SU-DHL-6 (cell line): Measurements from ENCODE around the gene PPFIA4.

Source experiments
- H2AFZ ChIP-seq: fragments of 200-600 bp; sonication (generic); 2 replicates; pipeline ENCODE4 v1.6.1; 2014; ENCODE audit warnings: low read depth, mild to moderate bottlenecking, moderate library complexity, mixed read lengths, antibody characterized with exemption, low read length; ENCODE audit not compliant: severe bottlenecking
- H3F3A ChIP-seq: fragments of 200-600 bp; shearing (Covaris generic); 2 replicates; pipeline ENCODE4 v1.6.0; 2016; ENCODE audit warnings: antibody characterized with exemption, mild to moderate bottlenecking; ENCODE audit not compliant: insufficient read depth
- H3K27ac ChIP-seq: fragments of 200-600 bp; sonication (generic); 2 replicates; pipeline ENCODE4 v1.5.1; 2016; ENCODE audit warnings: low read depth, mild to moderate bottlenecking, low read length, moderate library complexity, mixed read lengths
- H3K27me3 ChIP-seq: fragments of 200-600 bp; sonication (generic), shearing (Covaris generic); 2 replicates; pipeline ENCODE4 v1.6.0; 2014; ENCODE audit warnings: mild to moderate bottlenecking, low read length
- H3K36me3 ChIP-seq: fragments of 200-600 bp; sonication (generic); 2 replicates; pipeline ENCODE4 v1.6.1; 2014; ENCODE audit warnings: mild to moderate bottlenecking, low read length, mixed read lengths
- H3K4me2 ChIP-seq: fragments of 300-600, 200-600 bp; shearing (Covaris generic), sonication (generic); 2 replicates; pipeline ENCODE4 v1.6.0; 2014; ENCODE audit warnings: low read length, low read depth, mild to moderate bottlenecking; ENCODE audit not compliant: poor library complexity, severe bottlenecking
- H3K4me3 ChIP-seq: fragments of 200-600 bp; sonication (generic); 2 replicates; pipeline ENCODE4 v1.5.1; 2014; ENCODE audit warnings: antibody characterized with exemption, low read length, mild to moderate bottlenecking, mixed read lengths; ENCODE audit not compliant: insufficient read depth, poor library complexity, severe bottlenecking
- H3K79me2 ChIP-seq: fragments of 200-600 bp; sonication (generic); 2 replicates; pipeline ENCODE4 v1.6.1; 2014; ENCODE audit warnings: mild to moderate bottlenecking, low read length, moderate library complexity; ENCODE audit not compliant: insufficient read depth
- H3K9ac ChIP-seq: fragments of 200-600 bp; sonication (generic); 2 replicates; pipeline ENCODE4 v1.7.0; 2014; ENCODE audit warnings: mild to moderate bottlenecking, low read length
- H3K9me2 ChIP-seq: fragments of 200-600 bp; sonication (generic); replicated peaks from 2 replicates; pipeline ENCODE4 v1.6.1; 2014; ENCODE audit warnings: low read length; ENCODE audit not compliant: insufficient read depth
- H3K9me3 ChIP-seq: fragments of 200-600 bp; sonication (generic); 2 replicates; pipeline ENCODE4 v1.6.1; 2014; ENCODE audit warnings: low read length, mixed read lengths; ENCODE audit not compliant: insufficient read depth
- H4K20me1 ChIP-seq: fragments of 200-600 bp; sonication (generic); 2 replicates; pipeline ENCODE4 v1.6.1; 2014; ENCODE audit warnings: low read depth, mild to moderate bottlenecking, antibody characterized with exemption, low read length, moderate library complexity, mixed read lengths
- CTCF ChIP-seq: fragments of 200-600 bp; sonication (generic); IDR thresholded peaks from one replicate; pipeline ENCODE4 v1.5.1; 2017; ENCODE audit warnings: antibody characterized with exemption, mild to moderate bottlenecking, low read length, moderate library complexity; ENCODE audit not compliant: insufficient read depth, poor library complexity, severe bottlenecking
- EZH2phosphoT487 ChIP-seq: fragments of 200-600 bp; sonication (generic), shearing (Covaris generic); conservative IDR thresholded peaks from 2 replicates; pipeline ENCODE4 v1.6.1; 2018; ENCODE audit warnings: mild to moderate bottlenecking, antibody characterized with exemption, low read length, moderate library complexity, mixed read lengths

The PPFIA4 gene

GRCh38 chr1:203026031-203026665 lies at the start of gene PPFIA4:
Gene PPFIA4, plus strand, starts transcription at chr1:203026491. Its CDS starts 12,518 bp downstream, at chr1:203039009.
- Histone ChIP-seq H3K9me2 (no peaks in the 10 kb centered on the region), H2AFZ (no peak within 1 kb of the TSS), H3K79me2 (no peaks in the 10 kb centered on the region), H4K20me1 (no peaks in the 10 kb centered on the region), H3K4me2 (peak within 1 kb of the TSS; percentile 42), H3K9ac (no peak within 1 kb of the TSS), H3K27me3 (no peaks in the 10 kb centered on the region), H3K9me3 (no peaks in the 10 kb centered on the region), H3F3A (peaks cover 21% of the 10 kb centered on the region; the same call in 1 of the 2 replicates), H3K4me3 (no peak within 1 kb of the TSS), H3K27ac (no peak within 1 kb of the TSS), H3K36me3 (peaks cover 15% of the 10 kb centered on the region)
- TF ChIP-seq CTCF: no peak
- TF ChIP-seq EZH2phosphoT487: no peak

DNA sequence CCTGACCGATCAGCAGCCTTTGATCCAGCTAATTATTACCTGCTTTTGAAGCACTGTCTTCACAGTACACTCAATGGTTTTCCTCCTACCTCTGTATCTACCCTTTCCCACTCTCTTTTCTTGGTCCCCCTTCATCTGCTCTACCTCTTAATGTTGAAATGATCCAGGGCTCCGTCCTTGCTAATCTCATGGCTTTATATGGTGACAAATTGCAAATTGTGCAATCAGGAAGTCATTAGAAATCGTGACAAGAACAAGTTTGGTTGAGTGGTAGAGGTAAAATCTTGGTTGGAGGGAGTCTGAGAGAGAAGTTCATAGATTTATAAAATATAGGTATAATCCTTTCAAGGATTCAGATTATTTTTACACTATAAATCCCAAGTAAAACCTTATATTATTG lies 49.7 kb upstream of the PPFIA4 start:
- Histone ChIP-seq H2AFZ (no peak overlapping the region), H3K27ac (no peak overlapping the region), H3K4me3 (no peak overlapping the region), H3K9me3 (no peaks in the 10 kb centered on the region), H3F3A (no peaks in the 10 kb centered on the region), H4K20me1 (no peaks in the 10 kb centered on the region), H3K4me2 (no peak overlapping the region), H3K9ac (no peak overlapping the region), H3K36me3 (no peaks in the 10 kb centered on the region), H3K9me2 (no peaks in the 10 kb centered on the region), H3K79me2 (no peaks in the 10 kb centered on the region), H3K27me3 (no peaks in the 10 kb centered on the region)
- TF ChIP-seq CTCF: no peak
- TF ChIP-seq EZH2phosphoT487: no peak

DNA sequence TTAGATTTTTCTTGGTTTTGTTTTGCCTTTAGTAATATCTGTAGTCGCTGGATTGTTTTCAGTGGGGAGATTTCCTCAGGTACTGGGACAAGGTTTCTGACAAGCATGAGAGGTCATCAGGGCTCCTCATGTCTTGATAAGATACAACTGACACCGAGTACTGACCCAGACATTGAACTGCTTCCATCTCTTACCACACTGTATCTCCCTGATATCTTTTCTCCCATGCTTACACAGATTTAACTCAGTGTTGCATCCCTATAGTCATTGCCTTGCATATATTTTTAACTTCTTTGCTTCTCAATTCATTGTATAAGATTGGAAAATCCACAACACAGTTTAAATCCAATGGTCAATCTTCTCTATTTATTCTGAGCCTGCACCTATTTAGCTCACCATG lies 46.8 kb upstream of the PPFIA4 start:
- Histone ChIP-seq H3K79me2 (no peaks in the 10 kb centered on the region), H3K36me3 (no peaks in the 10 kb centered on the region), H3K4me2 (no peak overlapping the region), H3K27ac (no peak overlapping the region), H3F3A (no peaks in the 10 kb centered on the region), H3K9ac (no peak overlapping the region), H3K9me2 (no peaks in the 10 kb centered on the region), H3K27me3 (no peaks in the 10 kb centered on the region), H3K4me3 (no peak overlapping the region), H2AFZ (no peak overlapping the region), H3K9me3 (no peaks in the 10 kb centered on the region), H4K20me1 (no peaks in the 10 kb centered on the region)
- TF ChIP-seq EZH2phosphoT487 (no peak), CTCF (no peak)
